ENCODE measurements around the gene EZH2.

DNA sequence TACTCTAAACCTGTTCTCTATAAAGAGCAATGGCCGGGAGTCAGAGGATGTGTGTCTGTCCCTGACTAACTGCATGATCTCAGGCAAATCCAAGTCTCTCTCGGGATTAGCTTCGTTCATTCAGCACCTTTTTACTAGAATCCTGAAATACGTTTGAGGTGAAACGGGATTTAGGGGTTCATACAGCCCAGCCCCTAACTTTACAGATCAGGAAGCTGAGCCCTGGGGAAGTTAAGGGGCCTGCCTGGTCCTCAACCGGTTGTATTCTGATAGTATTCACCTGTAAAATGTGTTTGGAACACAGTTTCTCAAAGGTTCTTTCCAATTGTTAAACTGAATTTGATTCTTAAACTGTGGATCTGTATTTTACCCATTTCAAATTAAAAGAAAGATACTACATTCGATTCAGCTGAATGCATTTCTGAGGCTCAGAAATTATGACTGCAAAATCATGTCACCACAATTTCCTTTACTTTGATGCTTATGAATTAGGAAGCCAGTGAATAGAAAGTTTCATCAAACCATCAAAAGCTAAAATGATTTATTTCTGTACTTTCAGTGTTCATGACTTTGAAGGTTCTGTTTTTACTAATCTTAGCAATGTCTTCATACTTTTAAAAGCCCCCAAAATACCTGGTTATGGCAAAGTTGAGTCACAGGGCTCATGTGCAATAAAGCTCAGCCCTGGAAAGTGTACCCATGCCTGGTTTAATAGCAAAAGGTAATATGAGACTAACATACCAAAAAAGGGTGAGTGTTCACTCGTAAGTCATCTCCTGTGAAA is 28.9 kb upstream of the EZH2 start:
- no peak for TF ChIP-seq POLR2AphosphoS5 (IDR thresholded peaks at IDR 0.05; ENCODE audit: insufficient read depth, low read depth, low read length)
- TF ChIP-seq, protein P1, sequence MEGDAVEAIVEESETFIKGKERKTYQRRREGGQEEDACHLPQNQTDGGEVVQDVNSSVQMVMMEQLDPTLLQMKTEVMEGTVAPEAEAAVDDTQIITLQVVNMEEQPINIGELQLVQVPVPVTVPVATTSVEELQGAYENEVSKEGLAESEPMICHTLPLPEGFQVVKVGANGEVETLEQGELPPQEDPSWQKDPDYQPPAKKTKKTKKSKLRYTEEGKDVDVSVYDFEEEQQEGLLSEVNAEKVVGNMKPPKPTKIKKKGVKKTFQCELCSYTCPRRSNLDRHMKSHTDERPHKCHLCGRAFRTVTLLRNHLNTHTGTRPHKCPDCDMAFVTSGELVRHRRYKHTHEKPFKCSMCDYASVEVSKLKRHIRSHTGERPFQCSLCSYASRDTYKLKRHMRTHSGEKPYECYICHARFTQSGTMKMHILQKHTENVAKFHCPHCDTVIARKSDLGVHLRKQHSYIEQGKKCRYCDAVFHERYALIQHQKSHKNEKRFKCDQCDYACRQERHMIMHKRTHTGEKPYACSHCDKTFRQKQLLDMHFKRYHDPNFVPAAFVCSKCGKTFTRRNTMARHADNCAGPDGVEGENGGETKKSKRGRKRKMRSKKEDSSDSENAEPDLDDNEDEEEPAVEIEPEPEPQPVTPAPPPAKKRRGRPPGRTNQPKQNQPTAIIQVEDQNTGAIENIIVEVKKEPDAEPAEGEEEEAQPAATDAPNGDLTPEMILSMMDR (IDR thresholded peaks at IDR 0.05; ENCODE audit: extremely low read depth in 1 of 2, insufficient read depth in 1 of 2, low read depth in 1 of 2, low read length in 2 of 2), result no peak
- no peak for TF ChIP-seq POLR2A (IDR thresholded peaks at IDR 0.05; ENCODE audit: low read depth, low read length)
- TF ChIP-seq FOS (IDR thresholded peaks at IDR 0.05; ENCODE audit: borderline replicate concordance, insufficient read depth, low read length), result no peak
- TF ChIP-seq JUN (IDR thresholded peaks at IDR 0.05; ENCODE audit: borderline replicate concordance, insufficient read depth, insufficient read length, low read depth), result no peak
- TF ChIP-seq, protein P2, sequence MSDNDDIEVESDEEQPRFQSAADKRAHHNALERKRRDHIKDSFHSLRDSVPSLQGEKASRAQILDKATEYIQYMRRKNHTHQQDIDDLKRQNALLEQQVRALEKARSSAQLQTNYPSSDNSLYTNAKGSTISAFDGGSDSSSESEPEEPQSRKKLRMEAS (IDR thresholded peaks at IDR 0.05; ENCODE audit: insufficient read depth, insufficient read length), result no peak
